ENCODE results near the gene KRT9.
"Not testable (repeated sequence)": the region's sequence is repeated elsewhere in the genome, so short reads cannot be mapped to it uniquely, and the experiment has no call there.

KRT9 gene

GRCh38 chr17:41542786-41543185 lies 29.1 kb downstream of the KRT9 start:
- not testable (repeated sequence) for DNase-seq

- no peak for DNase-seq
These were observed 29.5 kb downstream of the KRT9 start for GRCh38 chr17:41542357-41542756.

- DNase-seq, result no peak
These were observed 30.8 kb downstream of the KRT9 start for GRCh38 chr17:41540921-41541625.

GRCh38 chr17:41539979-41540701 lies 31.7 kb downstream of the KRT9 start:
- DNase-seq, result no peak

- DNase-seq, result no peak
These were observed 32.8 kb downstream of the KRT9 start for GRCh38 chr17:41539071-41539492.

GRCh38 chr17:41538565-41538991 lies 33.3 kb downstream of the KRT9 start:
- no peak for DNase-seq

- no peak for DNase-seq
These were observed 33.9 kb downstream of the KRT9 start for GRCh38 chr17:41537990-41538389.

GRCh38 chr17:41537614-41537954 lies 34.3 kb downstream of the KRT9 start:
- no peak for DNase-seq

GRCh38 chr17:41536741-41537613 lies 34.9 kb downstream of the KRT9 start:
- no peak for DNase-seq

GRCh38 chr17:41535764-41536481 lies 35.9 kb downstream of the KRT9 start:
- no peak for DNase-seq

GRCh38 chr17:41534899-41535546 lies 36.8 kb downstream of the KRT9 start:
- DNase-seq, result no peak

- DNase-seq, result no peak
These were observed 38.2 kb downstream of the KRT9 start for GRCh38 chr17:41533613-41534012.

- DNase-seq, result no peak
These were observed 38.8 kb downstream of the KRT9 start for GRCh38 chr17:41532947-41533570.

GRCh38 chr17:41531993-41532392 lies 39.9 kb downstream of the KRT9 start:
- DNase-seq, result no peak

- no peak for DNase-seq
These were observed 41.5 kb downstream of the KRT9 start for GRCh38 chr17:41530062-41531048.

- no peak for DNase-seq
These were observed 42.4 kb downstream of the KRT9 start for GRCh38 chr17:41529491-41529915.

- DNase-seq, result no peak
These were observed 42.9 kb downstream of the KRT9 start for GRCh38 chr17:41528959-41529353.

- no peak for DNase-seq
These were observed 44.5 kb downstream of the KRT9 start for GRCh38 chr17:41527063-41528023.

- no peak for DNase-seq
These were observed 47.6 kb downstream of the KRT9 start for GRCh38 chr17:41524261-41524660.

Data from CD4-positive, alpha-beta T cell treated with Interleukin-15 for 1 hour (primary cell).